GM19324 (cell line): ENCODE results near the gene TBC1D30.

Experiments used
- ATAC-seq: cut with Tn5 transposase; IDR thresholded peaks from one replicate; pipeline ENCODE4 v1.9.1; 2021; ENCODE audit warnings: mild to moderate bottlenecking, moderate library complexity; ENCODE audit not compliant: unreplicated experiment, low FRiP score

TBC1D30 gene

GRCh38 chr12:64858882-64859605, 34.6 kb downstream of the TBC1D30 start:
- no peak for ATAC-seq

DNA sequence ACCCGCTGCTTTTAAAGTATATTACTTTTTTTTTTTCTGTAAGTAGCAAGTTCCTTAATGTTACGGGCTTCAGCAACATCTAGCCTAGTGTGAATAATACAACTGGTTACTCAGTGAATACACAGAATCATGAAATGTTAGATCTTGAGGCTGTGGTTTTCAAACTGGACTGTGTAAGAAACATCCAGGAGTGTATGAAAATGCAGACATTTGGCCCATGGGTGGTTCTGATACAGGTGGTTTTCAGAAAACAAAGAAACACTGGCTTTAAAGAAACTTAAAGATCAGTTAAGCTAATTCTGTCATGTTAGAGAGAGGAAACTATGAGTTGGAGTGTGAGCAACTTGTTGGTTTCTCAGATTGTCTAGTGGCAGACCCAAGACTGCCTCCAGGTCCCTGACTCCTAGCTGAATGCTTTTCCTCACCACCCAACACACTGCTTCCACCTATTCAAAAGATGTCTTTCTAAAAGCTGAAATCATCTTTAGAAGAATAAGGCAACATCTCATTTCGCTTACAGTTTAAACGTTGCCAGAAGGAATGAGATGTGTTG, 36.1 kb downstream of the TBC1D30 start:
- no peak for ATAC-seq

GRCh38 chr12:64864319-64864718, 39.9 kb downstream of the TBC1D30 start:
- ATAC-seq = no peak

- no peak for ATAC-seq
Observed at GRCh38 chr12:64875186-64875585, 50.7 kb downstream of the TBC1D30 start.

DNA sequence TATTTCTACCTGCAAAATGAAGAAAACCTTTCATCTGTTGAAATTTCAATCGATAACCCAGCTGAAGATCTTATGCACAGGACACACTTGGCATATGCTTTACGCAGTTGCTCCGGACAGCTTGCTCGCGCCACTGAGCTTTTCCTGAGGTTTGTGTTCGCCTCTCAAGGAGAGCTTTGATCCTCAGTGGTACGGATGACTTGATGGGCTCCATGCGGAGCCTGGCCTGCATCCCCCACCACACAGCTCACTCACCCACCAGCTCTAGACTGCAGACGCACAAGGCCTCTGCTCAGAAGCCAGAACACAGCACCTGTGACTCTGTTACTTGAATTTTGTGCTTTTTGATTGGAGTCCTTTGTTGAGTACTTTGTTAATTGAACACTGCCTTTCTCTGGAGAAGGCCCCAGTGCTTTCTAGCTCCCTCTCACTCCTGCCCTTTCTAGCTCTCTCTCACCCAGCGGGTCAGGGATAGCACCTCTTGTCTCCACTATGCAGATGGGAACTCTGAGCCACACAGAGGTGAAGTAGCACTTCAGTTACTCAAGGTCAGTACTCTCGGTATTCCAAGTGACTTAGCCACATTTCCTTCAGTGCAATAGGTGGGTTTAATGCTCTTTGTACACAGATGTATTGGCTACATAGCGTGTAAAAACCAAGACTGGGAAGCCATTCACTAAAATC, 52.1 kb downstream of the TBC1D30 start:
- ATAC-seq = no peak

- ATAC-seq = no peak
Observed at GRCh38 chr12:64877363-64878004, 53.0 kb downstream of the TBC1D30 start.

DNA sequence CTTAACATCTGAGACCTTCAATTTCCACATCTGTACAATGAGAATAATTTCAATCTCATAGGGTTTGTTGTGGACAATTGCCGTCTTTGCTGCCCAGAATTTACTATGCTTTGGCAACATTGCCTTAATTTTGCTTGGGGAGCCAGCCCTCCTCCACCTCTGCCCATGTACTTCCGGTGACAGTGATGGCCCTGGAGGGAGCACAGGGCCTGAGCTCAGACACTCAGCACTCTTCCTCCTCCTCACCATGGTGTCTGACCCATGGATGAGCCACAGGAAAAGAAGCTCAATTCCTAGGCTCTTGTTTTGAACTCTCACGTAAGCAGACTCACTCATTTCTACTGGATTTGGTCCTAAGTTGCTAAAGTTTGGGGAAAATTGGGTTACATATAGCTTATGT, 58.2 kb downstream of the TBC1D30 start:
- ATAC-seq = no peak

- ATAC-seq = no peak
Observed at GRCh38 chr12:64883264-64884163, 59.1 kb downstream of the TBC1D30 start.

- ATAC-seq = no peak
Observed at GRCh38 chr12:64884164-64884542, 59.7 kb downstream of the TBC1D30 start.

DNA sequence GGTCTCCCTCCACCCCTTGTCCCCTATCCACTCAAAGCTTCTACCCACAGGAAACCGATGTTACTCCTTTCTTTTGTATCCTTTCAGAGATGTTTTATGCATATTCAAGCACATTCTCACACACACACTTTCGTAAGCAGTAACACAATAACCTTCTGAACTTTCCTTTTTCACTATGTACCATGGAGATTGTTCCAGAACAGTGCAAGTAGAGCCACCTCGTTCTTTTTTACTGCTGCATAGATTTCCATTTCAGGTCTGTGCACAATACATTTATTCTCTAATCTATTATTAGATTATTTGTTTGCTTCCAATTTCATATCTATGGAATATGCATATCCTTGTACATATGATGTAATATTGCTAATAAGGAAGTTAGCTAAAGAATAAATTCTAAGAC, 60.3 kb downstream of the TBC1D30 start:
- no peak for ATAC-seq

DNA sequence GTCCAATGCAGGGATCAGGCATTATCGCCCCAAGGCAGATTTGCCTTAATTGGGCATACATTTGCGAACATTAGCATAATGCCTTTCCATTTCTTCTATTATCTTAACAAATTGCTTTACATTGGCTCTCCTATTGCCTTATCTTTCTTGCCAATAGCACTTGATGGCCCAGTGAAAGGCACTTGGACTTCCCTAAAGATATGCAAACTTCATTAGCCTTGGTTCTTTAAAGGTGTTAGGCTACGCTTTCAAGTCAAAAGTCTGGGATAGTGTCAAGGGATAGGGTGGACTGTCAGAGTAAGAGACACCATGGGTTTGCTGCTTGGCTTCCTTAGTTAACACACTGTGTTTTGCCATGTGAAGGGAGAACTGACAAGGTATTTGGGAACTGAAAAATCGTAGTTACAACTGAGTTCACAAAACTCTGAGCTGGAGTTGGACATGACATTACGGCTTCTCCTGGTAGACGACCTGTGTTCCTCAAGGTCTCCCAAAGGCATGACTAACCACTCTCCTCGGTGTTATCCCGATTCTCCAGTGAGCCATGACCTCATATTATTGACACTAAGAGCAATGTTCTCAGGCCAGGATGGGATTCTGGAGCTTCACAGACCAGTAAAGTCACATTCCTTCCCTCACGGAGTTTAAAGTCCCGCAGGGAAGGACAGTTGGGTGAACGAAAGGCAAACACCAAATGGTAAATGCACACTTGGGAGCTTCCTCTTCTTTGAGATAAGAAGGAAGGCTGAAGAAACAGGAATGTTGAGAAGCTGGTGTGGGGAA, 65.2 kb downstream of the TBC1D30 start:
- ATAC-seq = no peak

- ATAC-seq = peak; percentile 60
Observed at GRCh38 chr12:64890873-64891468, 66.5 kb downstream of the TBC1D30 start.

DNA sequence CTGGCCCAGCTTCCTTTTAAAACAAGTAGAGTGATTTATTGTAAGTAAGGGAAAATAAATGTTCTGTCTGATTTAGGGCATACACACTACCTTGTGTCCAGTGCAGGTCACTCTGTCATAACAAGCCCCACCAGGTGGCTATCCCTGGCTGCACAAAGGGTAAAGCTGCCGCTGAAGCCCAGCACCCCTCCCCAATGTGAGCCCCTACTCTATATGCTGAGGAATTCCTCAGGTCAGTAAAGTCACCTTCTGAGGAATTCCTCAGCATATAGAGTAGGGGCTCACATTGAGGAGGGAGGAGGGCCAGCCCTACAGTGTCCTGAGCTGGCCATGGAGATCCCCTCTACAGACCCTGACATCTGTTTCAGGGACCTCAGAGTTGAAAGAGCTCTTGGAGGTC, 67.2 kb downstream of the TBC1D30 start:
- ATAC-seq = no peak

- ATAC-seq = no peak
Observed at GRCh38 chr12:64892561-64892960, 68.1 kb downstream of the TBC1D30 start.

GRCh38 chr12:64893961-64894360, 69.5 kb downstream of the TBC1D30 start:
- no peak for ATAC-seq

DNA sequence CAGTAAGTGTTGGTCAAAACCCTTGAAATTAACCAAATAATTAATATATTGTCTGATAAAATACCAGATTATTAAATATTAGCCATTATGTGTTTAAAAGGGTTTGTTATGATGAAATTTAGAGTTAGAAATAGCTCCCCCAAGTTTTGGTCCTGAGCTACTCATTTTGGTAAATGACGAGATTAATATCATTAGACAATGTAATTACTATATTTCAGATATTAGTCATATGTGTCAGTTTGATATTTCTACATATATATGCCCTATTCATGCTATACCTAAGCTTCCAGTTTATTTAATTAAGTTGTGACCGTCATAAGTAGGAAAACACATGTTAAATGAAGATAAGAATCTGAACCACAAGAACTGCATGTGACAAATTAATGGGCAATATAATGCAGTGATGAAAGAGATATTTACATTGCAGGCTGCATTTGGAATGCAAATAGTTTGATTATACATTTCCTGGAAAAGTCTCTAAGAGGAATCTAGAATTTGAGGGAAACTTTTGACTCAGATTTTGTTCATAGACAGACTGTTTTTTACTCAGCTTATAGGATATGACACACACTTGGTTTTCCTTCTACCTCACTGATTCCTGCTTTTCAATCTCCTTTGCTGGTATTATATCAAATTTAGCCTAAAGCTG, 70.5 kb downstream of the TBC1D30 start:
- ATAC-seq = no peak

DNA sequence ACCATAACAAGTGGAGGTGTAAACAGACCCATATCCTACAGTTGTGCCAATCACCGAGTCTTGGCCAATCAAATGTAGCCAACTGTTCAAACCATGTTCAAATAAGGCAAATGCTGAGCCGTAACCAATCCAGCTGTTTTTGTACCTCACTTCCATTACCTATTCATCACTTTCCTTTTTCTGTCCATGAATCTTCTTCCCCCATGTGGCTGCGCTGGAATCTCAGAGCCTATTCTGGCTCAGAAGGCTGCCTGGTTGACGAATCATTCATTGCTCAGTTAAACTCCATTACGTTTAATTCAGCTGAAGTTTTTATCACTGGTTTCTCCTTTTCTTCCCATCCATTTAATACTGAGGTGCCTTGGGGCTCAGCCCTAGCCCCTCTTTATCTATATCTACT, 71.1 kb downstream of the TBC1D30 start:
- ATAC-seq = no peak

GRCh38 chr12:64900540-64900939, 76.1 kb downstream of the TBC1D30 start:
- ATAC-seq = no peak
